IMR-90 (cell line): ENCODE data around the gene CD300LF. TPM values are rescaled to one million over a fixed set of nuclear protein-coding genes. Genes with fewer than 3 reads are reported as not detected.

Experiments
- ATAC-seq: fragments of 200-7000 bp; cut with Tn5 transposase; 2 replicates; pipeline ENCODE4 v1.9.1; 2020; ENCODE audit warnings: low read depth, mild to moderate bottlenecking, moderate library complexity
- BruUV-seq: library from RNA; stranded (reverse); fragments of 400-500 nt; replicated peaks from 2 replicates; lab custom pipeline; 2021; lab: Mats Ljungman, UMichigan
- CTCF ChIA-PET: fragments of 300-600 bp; formaldehyde crosslinking; extraction: SDS; loops from one replicate; lab custom pipeline; 2021; ENCODE audit warnings: antibody characterized with exemption; lab: Yijun Ruan, JAX
- POLR2A ChIA-PET: fragments of 300-600 bp; sonication (Branson Sonifier 250); formaldehyde crosslinking; loops from one replicate; lab custom pipeline; 2022; ENCODE audit warnings: antibody characterized with exemption; ENCODE audit not compliant: unreplicated experiment; lab: Charles Lee
- DNase-seq: peaks from one replicate; pipeline ENCODE4 v3.0.0; 2013
- H2AFZ ChIP-seq: replicated peaks from 2 replicates; pipeline ENCODE3; 2013; ENCODE audit warnings: low read length, mild to moderate bottlenecking; ENCODE audit not compliant: poor library complexity
- H2AK5ac ChIP-seq: 2 replicates; pipeline ENCODE4 v1.6.1; 2013; ENCODE audit warnings: low read depth, low read length, inconsistent platforms
- H2AK9ac ChIP-seq: replicated peaks from 2 replicates; pipeline ENCODE3; 2013; ENCODE audit warnings: mild to moderate bottlenecking, low read depth, low read length, moderate library complexity; ENCODE audit not compliant: poor library complexity
- H2BK120ac ChIP-seq: 2 replicates; pipeline ENCODE4 v1.6.1; 2013; ENCODE audit warnings: low read depth, low read length, inconsistent platforms
- H2BK15ac ChIP-seq: 3 replicates; pipeline ENCODE4 v1.6.1; 2013; ENCODE audit warnings: low read depth, low read length, inconsistent platforms
- H2BK20ac ChIP-seq: 2 replicates; pipeline ENCODE4 v1.6.1; 2013; ENCODE audit warnings: low read depth, mild to moderate bottlenecking, inconsistent platforms, low read length, moderate library complexity
- H2BK5ac ChIP-seq: 2 replicates; pipeline ENCODE4 v1.6.1; 2013; ENCODE audit warnings: mild to moderate bottlenecking, low read depth, low read length, inconsistent platforms; ENCODE audit not compliant: poor library complexity, severe bottlenecking
- H3K14ac ChIP-seq: replicated peaks from 2 replicates; pipeline ENCODE4 v1.6.1; 2013; ENCODE audit warnings: low read depth, low read length, inconsistent platforms
- H3K18ac ChIP-seq: 2 replicates; pipeline ENCODE4 v1.6.1; 2013; ENCODE audit warnings: low read depth, low read length, control low read depth
- H3K23ac ChIP-seq: 2 replicates; pipeline ENCODE4 v1.6.1; 2013; ENCODE audit warnings: low read depth, low read length, inconsistent platforms
- H3K27ac ChIP-seq: 2 replicates; pipeline ENCODE4 v1.5.1; 2013; ENCODE audit warnings: mild to moderate bottlenecking, control low read depth, low read length; ENCODE audit not compliant: insufficient read depth
- H3K27me3 ChIP-seq: 2 replicates; pipeline ENCODE4 v1.6.1; 2013; ENCODE audit warnings: low read length; ENCODE audit not compliant: control insufficient read depth, insufficient read depth
- H3K36me3 ChIP-seq: 2 replicates; pipeline ENCODE4 v1.6.1; 2013; ENCODE audit warnings: low read length, mixed read lengths; ENCODE audit not compliant: control insufficient read depth, insufficient read depth
- H3K4ac ChIP-seq: 2 replicates; pipeline ENCODE4 v1.6.1; 2013; ENCODE audit warnings: low read depth, low read length, inconsistent platforms
- H3K4me1 ChIP-seq: 2 replicates; pipeline ENCODE4 v1.6.1; 2013; ENCODE audit warnings: low read length, mixed read lengths; ENCODE audit not compliant: control insufficient read depth, insufficient read depth
- H3K4me2 ChIP-seq: 2 replicates; pipeline ENCODE4 v1.6.1; 2013; ENCODE audit warnings: low read depth, mild to moderate bottlenecking, control low read depth, low read length, moderate library complexity
- H3K4me3 ChIP-seq: 2 replicates; pipeline ENCODE4 v1.5.1; 2013; ENCODE audit warnings: low read depth, mild to moderate bottlenecking, control low read depth, low read length, moderate library complexity; ENCODE audit not compliant: insufficient read depth
- H3K56ac ChIP-seq: 2 replicates; pipeline ENCODE4 v1.6.1; 2013; ENCODE audit warnings: low read length, inconsistent platforms; ENCODE audit not compliant: insufficient read depth; ENCODE audit errors: extremely low read depth
- H3K79me1 ChIP-seq, 2 experiments: 2 replicates each; pipeline ENCODE4 v1.6.1; 2013; ENCODE audit warnings: low read length in 2 of 2, inconsistent platforms in 1 of 2, low read depth in 1 of 2
- H3K9ac ChIP-seq: 2 replicates; pipeline ENCODE4 v1.6.1; 2013; ENCODE audit warnings: low read depth, low read length, control low read depth
- H3K9me1 ChIP-seq: 2 replicates; pipeline ENCODE4 v1.6.1; 2013; ENCODE audit warnings: low read length, inconsistent platforms; ENCODE audit not compliant: insufficient read depth
- H3K9me3 ChIP-seq: 2 replicates; pipeline ENCODE4 v1.6.1; 2013; ENCODE audit warnings: low read length; ENCODE audit not compliant: control insufficient read depth, insufficient read depth
- H4K20me1 ChIP-seq: 2 replicates; pipeline ENCODE4 v1.6.1; 2013; ENCODE audit warnings: low read length, inconsistent platforms; ENCODE audit not compliant: insufficient read depth
- H4K5ac ChIP-seq: 2 replicates; pipeline ENCODE4 v1.6.1; 2013; ENCODE audit warnings: mild to moderate bottlenecking, low read depth, low read length, control low read depth
- H4K8ac ChIP-seq, 2 experiments: 2 replicates each; pipeline ENCODE4 v1.6.1; 2013; ENCODE audit warnings: low read depth in 2 of 2, low read length in 2 of 2, control low read depth in 1 of 2, inconsistent platforms in 1 of 2
- H4K91ac ChIP-seq: 2 replicates; pipeline ENCODE4 v1.6.1; 2013; ENCODE audit warnings: low read depth, low read length, inconsistent platforms; ENCODE audit not compliant: insufficient read depth
- BHLHE40 ChIP-seq: fragments of 150-350 bp; IDR thresholded peaks from 2 replicates; pipeline ENCODE4 v1.6.1; 2016; ENCODE audit warnings: mild to moderate bottlenecking, low read depth, low read length
- FOS ChIP-seq: fragments of 150-350 bp; IDR thresholded peaks from 2 replicates; pipeline ENCODE4 v1.6.1; 2016; ENCODE audit warnings: low read depth, low read length
- MAFK ChIP-seq: IDR thresholded peaks from 2 replicates; pipeline ENCODE4 v1.6.1; 2012; ENCODE audit warnings: low read depth, low read length, improper control_type of control experiment
- MAZ ChIP-seq: IDR thresholded peaks from 2 replicates; pipeline ENCODE4 v1.6.1; 2012; ENCODE audit warnings: low read depth, mild to moderate bottlenecking, low read length, improper control_type of control experiment, moderate library complexity, borderline replicate concordance
- SMC3 ChIP-seq: fragments of 150-350 bp; IDR thresholded peaks from 2 replicates; pipeline ENCODE4 v1.6.1; 2016; ENCODE audit warnings: low read depth, mild to moderate bottlenecking, antibody characterized with exemption, low read length, moderate library complexity
- WGBS, 2 experiments: methylation state at CpG; one replicate each; pipeline versions ENCODE4 v1.1.5 to v1.1.7; 2013; ENCODE audit warnings: missing lambda C conversion rate in 2 of 2; ENCODE audit not compliant: insufficient read length in 1 of 2; ENCODE audit errors: extremely low coverage in 2 of 2; 5-methylcytosine and 5-hydroxymethylcytosine counted together
- dilution Hi-C: fragments of 300-500 bp; cut with HindIII; formaldehyde crosslinking; loops from one replicate; pipeline ENCODE4 v1.14.3; 2018; ENCODE audit warnings: low sequenced_read_pairs; ENCODE audit not compliant: unreplicated experiment
- in situ Hi-C: fragments of 300-500 bp; cut with MboI; formaldehyde crosslinking; loops from 3 replicates; pipeline ENCODE4 v1.14.3; 2019; ENCODE audit warnings: low sequenced_read_pairs, inconsistent platforms, mixed read lengths
- intact Hi-C: fragments of 100-400 bp; cut with micrococcal nuclease; formaldehyde crosslinking; loops from 2 replicates; pipeline ENCODE4 v1.10.0; 2022
- polyA plus RNA-seq, 3 experiments: library from polyadenylated mRNA; depleted of rRNA; stranded (reverse); fragments of >200 nt; gene quantifications; 2 replicates each; pipeline ENCODE4 v1.2.3, GENCODE V29; 2012; ENCODE audit warnings: low replicate concordance in 1 of 3
- total RNA-seq: library from RNA; depleted of rRNA; stranded (reverse); fragments of >200 nt; gene quantifications from 2 replicates; pipeline ENCODE4 v1.2.3, GENCODE V29; 2012
- TF ChIP-seq, protein P1 (sequence below): conservative IDR thresholded peaks from 2 replicates; pipeline ENCODE4 v1.5.1; 2012; ENCODE audit warnings: mild to moderate bottlenecking, low read depth, low read length, improper control_type of control experiment
- TF ChIP-seq, protein P2 (sequence below): fragments of 150-350 bp; IDR thresholded peaks from 2 replicates; pipeline ENCODE4 v1.6.1; 2016; ENCODE audit warnings: low read depth, mild to moderate bottlenecking, low read length, moderate library complexity, borderline replicate concordance
- TF ChIP-seq, protein P3 (sequence below): fragments of 150-350 bp; IDR thresholded peaks from 2 replicates; pipeline ENCODE4 v1.6.1; 2017; ENCODE audit warnings: mild to moderate bottlenecking, antibody characterized with exemption, low read length, low read depth

The CD300LF gene
- total and polyA plus RNA-seq, 2 of the 4 experiments (the other 2 are of a cell fraction): not detected

DNA sequence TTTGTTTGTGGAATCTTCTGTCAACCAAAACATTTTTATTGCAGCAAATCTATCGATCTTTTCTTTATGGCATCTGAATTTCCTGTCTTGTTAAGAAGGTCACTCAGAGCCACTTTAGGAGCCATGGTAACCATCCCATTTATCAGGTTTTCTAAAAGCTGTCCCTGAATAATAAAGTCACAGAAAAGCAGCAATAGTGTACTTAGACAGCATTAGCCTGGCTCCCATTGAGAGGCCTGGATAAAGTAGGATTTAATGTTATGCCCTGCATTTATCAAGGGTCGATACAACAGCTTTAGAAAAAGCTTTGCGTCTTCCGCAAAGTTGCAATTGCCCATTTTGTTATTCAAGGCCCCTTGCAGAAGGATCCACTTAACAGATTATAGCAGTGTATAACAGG lies 10.1 kb upstream of the CD300LF start:
- no peak overlapping the region for H4K8ac ChIP-seq
- no peak overlapping the region for H3K4me2 ChIP-seq
- POLR2A ChIA-PET: no interaction called here
- TF ChIP-seq, protein P1, sequence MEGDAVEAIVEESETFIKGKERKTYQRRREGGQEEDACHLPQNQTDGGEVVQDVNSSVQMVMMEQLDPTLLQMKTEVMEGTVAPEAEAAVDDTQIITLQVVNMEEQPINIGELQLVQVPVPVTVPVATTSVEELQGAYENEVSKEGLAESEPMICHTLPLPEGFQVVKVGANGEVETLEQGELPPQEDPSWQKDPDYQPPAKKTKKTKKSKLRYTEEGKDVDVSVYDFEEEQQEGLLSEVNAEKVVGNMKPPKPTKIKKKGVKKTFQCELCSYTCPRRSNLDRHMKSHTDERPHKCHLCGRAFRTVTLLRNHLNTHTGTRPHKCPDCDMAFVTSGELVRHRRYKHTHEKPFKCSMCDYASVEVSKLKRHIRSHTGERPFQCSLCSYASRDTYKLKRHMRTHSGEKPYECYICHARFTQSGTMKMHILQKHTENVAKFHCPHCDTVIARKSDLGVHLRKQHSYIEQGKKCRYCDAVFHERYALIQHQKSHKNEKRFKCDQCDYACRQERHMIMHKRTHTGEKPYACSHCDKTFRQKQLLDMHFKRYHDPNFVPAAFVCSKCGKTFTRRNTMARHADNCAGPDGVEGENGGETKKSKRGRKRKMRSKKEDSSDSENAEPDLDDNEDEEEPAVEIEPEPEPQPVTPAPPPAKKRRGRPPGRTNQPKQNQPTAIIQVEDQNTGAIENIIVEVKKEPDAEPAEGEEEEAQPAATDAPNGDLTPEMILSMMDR: no peak
- TF ChIP-seq FOS (no peak), SMC3 (no peak), MAFK (no peak), MAZ (no peak), BHLHE40 (no peak)
- TF ChIP-seq, protein P2, sequence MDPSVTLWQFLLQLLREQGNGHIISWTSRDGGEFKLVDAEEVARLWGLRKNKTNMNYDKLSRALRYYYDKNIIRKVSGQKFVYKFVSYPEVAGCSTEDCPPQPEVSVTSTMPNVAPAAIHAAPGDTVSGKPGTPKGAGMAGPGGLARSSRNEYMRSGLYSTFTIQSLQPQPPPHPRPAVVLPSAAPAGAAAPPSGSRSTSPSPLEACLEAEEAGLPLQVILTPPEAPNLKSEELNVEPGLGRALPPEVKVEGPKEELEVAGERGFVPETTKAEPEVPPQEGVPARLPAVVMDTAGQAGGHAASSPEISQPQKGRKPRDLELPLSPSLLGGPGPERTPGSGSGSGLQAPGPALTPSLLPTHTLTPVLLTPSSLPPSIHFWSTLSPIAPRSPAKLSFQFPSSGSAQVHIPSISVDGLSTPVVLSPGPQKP: no peak
- TF ChIP-seq, protein P3, sequence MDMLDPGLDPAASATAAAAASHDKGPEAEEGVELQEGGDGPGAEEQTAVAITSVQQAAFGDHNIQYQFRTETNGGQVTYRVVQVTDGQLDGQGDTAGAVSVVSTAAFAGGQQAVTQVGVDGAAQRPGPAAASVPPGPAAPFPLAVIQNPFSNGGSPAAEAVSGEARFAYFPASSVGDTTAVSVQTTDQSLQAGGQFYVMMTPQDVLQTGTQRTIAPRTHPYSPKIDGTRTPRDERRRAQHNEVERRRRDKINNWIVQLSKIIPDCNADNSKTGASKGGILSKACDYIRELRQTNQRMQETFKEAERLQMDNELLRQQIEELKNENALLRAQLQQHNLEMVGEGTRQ: no peak
- H3K4me3 ChIP-seq: no peak overlapping the region
- no peak overlapping the region for H3K4ac ChIP-seq
- no peak overlapping the region for H2BK15ac ChIP-seq
- H3K27ac ChIP-seq: no peak overlapping the region
- H4K91ac ChIP-seq: no peak overlapping the region
- no peaks in the 10 kb centered on the region for H4K20me1 ChIP-seq
- no peaks in the 10 kb centered on the region for H3K36me3 ChIP-seq
- H3K9me1 ChIP-seq: no peaks in the 10 kb centered on the region
- H2BK5ac ChIP-seq: no peak overlapping the region
- H2AFZ ChIP-seq: no peak overlapping the region
- 57% methylated on average over 2 of the region's 4 CpGs; no CpG with 5 or more reads in 1 of the 2 experiments for WGBS, 2 experiments
- no peak overlapping the region for H4K5ac ChIP-seq
- CTCF ChIA-PET: no interaction called here
- ATAC-seq (no peak), DNase-seq (no peak)
- no peak overlapping the region for H3K23ac ChIP-seq
- in situ Hi-C loops: no loop called here
- no peak overlapping the region for H3K9ac ChIP-seq
- dilution Hi-C loops: no loop called here
- no peak overlapping the region for H3K56ac ChIP-seq
- no peak overlapping the region for H2AK9ac ChIP-seq
- H2BK120ac ChIP-seq: no peak overlapping the region
- H2BK20ac ChIP-seq: no peak overlapping the region
- intact Hi-C loops: no loop called here
- BruUV-seq: no TSS peak
- no peak overlapping the region for H3K18ac ChIP-seq
- no peaks in the 10 kb centered on the region for H3K9me3 ChIP-seq
- no peak overlapping the region for H2AK5ac ChIP-seq
- H3K79me1 ChIP-seq: no peaks in the 10 kb centered on the region
- peaks cover 2% of the 10 kb centered on the region for H3K27me3 ChIP-seq
- H3K4me1 ChIP-seq: no peaks in the 10 kb centered on the region
- H3K14ac ChIP-seq: no peak overlapping the region
